AG10803 (cell line): ENCODE measurements around the gene ASRGL1.
"Not testable (repeated sequence)": the region's sequence is repeated elsewhere in the genome, so short reads cannot be mapped to it uniquely, and the experiment has no call there.

ENCODE experiments used
- DNase-seq: peaks from one replicate; pipeline ENCODE4 v3.0.0; 2010; ENCODE audit warnings: low read depth
- H3K4me3 ChIP-seq: 2 replicates; pipeline ENCODE4 v1.5.1; 2011; ENCODE audit warnings: mild to moderate bottlenecking, low read length, control low read depth
- CTCF ChIP-seq: conservative IDR thresholded peaks from 2 replicates; pipeline ENCODE4 v1.5.1; 2011; ENCODE audit warnings: mild to moderate bottlenecking, low read length, control low read depth, inconsistent platforms

Gene ASRGL1

DNA sequence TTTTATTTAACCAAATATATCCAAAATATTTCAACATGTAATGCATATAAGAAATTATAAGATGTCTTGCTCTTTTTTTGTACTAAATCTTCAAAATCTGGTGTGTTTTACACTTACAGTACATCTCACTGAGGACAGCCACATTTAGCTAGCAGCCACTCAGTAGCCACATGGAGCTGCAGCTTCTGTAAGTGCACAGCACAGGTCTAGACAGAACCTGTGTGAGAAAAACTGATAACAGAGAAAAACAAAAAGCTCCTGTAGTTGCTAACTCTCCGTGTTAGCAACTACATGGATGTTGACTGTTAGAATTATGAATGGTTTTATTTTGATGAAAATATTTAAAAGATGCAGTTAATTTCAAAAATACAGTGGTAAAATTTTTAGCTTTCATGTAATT, 22.2 kb downstream of the ASRGL1 start:
- DNase-seq = no peak
- TF ChIP-seq CTCF = no peak
- no peak overlapping the region for H3K4me3 ChIP-seq

DNA sequence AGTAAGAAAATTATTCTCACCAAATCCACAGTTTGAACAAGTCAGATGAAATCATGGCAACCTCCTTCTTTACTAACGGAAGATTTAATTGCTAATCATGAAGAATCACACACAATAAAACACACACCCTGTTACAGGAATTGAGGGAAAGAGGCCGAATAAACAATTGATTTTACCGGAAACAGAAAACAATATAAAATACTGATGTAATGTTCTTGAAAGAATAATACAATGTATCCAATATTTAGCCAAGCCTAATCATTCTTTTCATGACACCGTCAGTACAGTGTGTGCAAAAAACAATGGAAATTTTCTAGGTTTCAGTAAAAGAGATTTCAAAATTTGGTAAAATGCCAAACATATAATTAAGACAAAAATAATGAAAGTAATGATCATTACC, 23.4 kb downstream of the ASRGL1 start:
- H3K4me3 ChIP-seq = no peak overlapping the region
- no peak for DNase-seq
- TF ChIP-seq CTCF = no peak

DNA sequence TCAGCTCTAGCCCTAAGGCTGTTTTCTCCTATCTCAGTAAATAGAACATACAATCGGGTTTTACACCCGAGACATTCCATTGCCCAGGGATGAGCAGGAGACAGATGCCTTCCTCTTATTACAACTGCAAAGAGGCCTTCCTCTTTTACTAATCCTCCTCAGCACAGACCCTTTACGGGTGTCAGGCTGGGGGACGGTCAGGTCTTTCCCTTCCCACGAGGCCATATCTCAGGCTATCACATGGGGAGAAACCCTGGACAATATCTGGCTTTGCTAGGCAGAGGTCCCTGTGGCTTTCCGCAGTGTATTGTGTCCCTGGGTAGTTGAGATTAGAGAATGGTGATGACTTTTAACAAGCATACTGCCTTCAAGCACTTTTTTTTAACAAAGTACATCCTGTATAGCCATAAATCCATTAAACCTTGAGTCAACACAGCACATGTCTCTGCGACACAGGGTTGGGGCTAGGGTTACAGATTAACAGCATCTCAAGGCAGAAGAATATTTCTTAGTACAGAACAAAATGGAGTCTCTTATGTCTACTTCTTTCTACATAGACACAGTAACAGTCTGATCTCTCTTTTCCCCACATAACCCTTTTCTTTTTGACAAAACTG, 31.7 kb downstream of the ASRGL1 start:
- not testable (repeated sequence) for H3K4me3 ChIP-seq, DNase-seq

- no peak for DNase-seq
- no peak overlapping the region for H3K4me3 ChIP-seq
- TF ChIP-seq CTCF = no peak
These were observed 33.6 kb downstream of the ASRGL1 start for GRCh38 chr11:62370743-62371440.

GRCh38 chr11:62372871-62373270, 35.6 kb downstream of the ASRGL1 start:
- no peak for TF ChIP-seq CTCF
- H3K4me3 ChIP-seq = no peak overlapping the region

DNA sequence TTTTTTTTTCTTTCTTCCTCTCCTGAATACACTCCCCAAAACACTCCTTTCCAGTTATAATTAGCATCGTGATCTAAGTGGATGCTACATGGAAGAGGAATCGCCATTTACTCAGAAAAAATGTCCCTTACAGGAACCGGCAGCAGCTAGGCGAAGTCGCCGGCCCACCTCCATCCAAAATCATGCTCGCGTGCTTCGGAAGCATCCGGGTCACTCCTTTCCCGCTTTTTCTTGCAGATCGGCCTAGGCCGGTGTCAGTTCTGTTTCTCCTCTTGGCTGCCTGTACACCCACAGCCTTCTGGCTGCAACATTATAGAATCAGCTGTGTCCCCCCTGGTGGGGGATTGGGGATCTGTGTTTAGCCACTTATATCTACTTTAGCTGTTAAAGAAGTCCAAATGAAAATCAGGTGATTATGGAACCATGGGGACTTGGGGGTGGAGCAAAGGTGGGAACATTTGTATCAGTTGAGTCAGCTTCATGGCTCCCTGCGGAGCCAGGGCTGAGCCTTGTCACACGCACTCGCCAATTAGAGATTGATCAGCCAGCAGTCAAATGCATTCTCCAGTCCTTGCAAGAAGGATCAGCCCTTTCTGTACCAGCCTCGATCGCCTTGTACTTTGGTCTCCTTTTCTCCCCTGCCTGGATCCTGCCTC, 36.3 kb downstream of the ASRGL1 start:
- DNase-seq = no peak
- TF ChIP-seq CTCF = no peak
- H3K4me3 ChIP-seq = no peak overlapping the region

More at GRCh38 chr11:62372871-62373270, 35.6 kb downstream of the ASRGL1 start:
- no peak for DNase-seq

DNA sequence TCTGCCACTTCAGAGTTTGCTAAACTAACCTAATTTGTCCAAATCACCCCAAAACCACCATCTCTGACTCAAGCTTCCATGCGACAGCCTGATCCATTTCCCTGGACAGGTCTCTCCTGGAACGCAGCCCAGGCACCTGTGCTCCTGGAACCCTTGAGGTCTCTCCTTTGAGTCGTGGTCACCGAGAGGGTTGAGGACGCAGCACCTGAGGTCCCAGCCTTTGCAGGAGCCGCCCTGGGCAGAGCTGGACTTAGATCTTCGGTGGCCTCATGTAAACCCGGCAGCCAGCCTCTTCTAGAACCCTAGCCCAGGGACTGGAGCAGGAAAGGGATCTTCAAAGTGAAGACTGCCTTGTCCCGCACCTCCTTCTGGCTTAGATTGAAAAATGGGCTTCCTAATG, 37.6 kb downstream of the ASRGL1 start:
- no peak for TF ChIP-seq CTCF
- DNase-seq = no peak
- no peak overlapping the region for H3K4me3 ChIP-seq
